Measurements from ENCODE around the gene NELFCD.

DNA sequence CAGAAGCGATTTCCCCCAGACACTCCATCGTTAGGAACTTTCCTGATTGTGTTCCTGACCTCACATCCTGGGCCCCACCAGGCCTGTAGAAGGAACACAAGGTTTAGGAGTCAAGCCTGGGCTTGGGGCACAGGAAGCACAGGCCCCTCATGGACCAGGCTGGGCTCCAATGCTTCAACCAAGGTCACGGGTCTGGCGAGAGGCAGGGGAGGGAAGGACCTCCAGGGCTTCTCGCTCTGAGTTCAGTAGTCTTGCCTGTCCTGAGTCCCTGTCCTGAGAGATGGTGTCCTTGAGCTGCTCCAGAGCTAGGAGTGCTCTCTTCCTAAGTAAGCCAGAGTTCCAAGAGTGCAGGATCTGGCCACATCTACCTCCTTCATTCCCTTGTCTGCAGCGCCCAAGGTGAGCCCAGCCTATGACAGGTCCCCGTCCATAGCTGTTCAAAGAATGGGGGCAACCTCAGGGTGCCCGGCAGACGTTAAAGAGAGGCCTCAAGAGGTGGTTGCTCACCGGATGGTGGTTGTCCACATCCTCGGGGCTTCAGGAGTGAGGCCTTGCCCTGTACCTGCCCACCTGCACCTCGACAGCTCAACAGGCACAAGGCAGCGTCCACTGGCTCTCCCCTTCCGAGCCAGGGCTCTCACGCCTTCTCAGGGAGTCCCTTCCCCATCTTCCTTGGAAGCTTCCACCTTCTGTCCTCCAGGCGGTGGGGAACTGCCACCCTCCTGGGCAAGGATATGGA lies 36.6 kb downstream of the NELFCD start:
- TF ChIP-seq, protein P1, sequence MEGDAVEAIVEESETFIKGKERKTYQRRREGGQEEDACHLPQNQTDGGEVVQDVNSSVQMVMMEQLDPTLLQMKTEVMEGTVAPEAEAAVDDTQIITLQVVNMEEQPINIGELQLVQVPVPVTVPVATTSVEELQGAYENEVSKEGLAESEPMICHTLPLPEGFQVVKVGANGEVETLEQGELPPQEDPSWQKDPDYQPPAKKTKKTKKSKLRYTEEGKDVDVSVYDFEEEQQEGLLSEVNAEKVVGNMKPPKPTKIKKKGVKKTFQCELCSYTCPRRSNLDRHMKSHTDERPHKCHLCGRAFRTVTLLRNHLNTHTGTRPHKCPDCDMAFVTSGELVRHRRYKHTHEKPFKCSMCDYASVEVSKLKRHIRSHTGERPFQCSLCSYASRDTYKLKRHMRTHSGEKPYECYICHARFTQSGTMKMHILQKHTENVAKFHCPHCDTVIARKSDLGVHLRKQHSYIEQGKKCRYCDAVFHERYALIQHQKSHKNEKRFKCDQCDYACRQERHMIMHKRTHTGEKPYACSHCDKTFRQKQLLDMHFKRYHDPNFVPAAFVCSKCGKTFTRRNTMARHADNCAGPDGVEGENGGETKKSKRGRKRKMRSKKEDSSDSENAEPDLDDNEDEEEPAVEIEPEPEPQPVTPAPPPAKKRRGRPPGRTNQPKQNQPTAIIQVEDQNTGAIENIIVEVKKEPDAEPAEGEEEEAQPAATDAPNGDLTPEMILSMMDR (conservative IDR thresholded peaks at IDR 0.05 in 1 of 2, IDR thresholded peaks at IDR 0.05 in 1 of 2; ENCODE audit: extremely low read depth in 1 of 2, insufficient read depth in 1 of 2, low read depth in 1 of 2, low read length in 2 of 2): no peak
- no peak for TF ChIP-seq EZH2 (IDR thresholded peaks at IDR 0.05; ENCODE audit: borderline replicate concordance, low read length)
